GM12891 (cell line): Measurements from ENCODE around the gene MGAM2.

ENCODE experiments used
- DNase-seq: peaks from one replicate; pipeline ENCODE4 v3.0.0; 2011; ENCODE audit warnings: low spot score; ENCODE audit not compliant: insufficient read length
- FAIRE-seq: peaks from 2 replicates; lab custom pipeline; 2011; peaks lifted over from hg19 to GRCh38; lab: Jason Lieb, UNC
- PAX5 ChIP-seq: IDR thresholded peaks from 2 replicates; pipeline ENCODE4 v1.6.1; 2011; ENCODE audit warnings: low read length, moderate library complexity, mild to moderate bottlenecking; ENCODE audit not compliant: insufficient read depth, severe bottlenecking
- POLR2A ChIP-seq: IDR thresholded peaks from 2 replicates; pipeline ENCODE4 v1.6.1; 2011; ENCODE audit warnings: low read depth, low read length, control low read depth
- POLR2AphosphoS5 ChIP-seq: IDR thresholded peaks from 2 replicates; pipeline ENCODE4 v1.6.1; 2011; ENCODE audit warnings: low read depth, low read length, control low read depth
- POU2F2 ChIP-seq: IDR thresholded peaks from 2 replicates; pipeline ENCODE4 v1.6.1; 2011; ENCODE audit warnings: low read depth, mild to moderate bottlenecking, control low read depth, low read length, moderate library complexity
- SPI1 ChIP-seq: IDR thresholded peaks from 2 replicates; pipeline ENCODE4 v1.6.1; 2011; ENCODE audit warnings: low read depth, low read length, control low read depth
- TAF1 ChIP-seq: IDR thresholded peaks from 2 replicates; pipeline ENCODE4 v1.6.1; 2011; ENCODE audit warnings: low read depth, low read length, control low read depth

MGAM2 gene

GRCh38 chr7:142248166-142249160 lies 136.9 kb downstream of the MGAM2 start:
- no peak for DNase-seq
- no peak for FAIRE-seq
- TF ChIP-seq POLR2A (no peak), POLR2AphosphoS5 (no peak), PAX5 (no peak), POU2F2 (no peak), TAF1 (no peak), SPI1 (no peak)

GRCh38 chr7:142249918-142250317 lies 138.4 kb downstream of the MGAM2 start:
- FAIRE-seq (no peak), DNase-seq (no peak)
- no peak for TF ChIP-seq TAF1
- no peak for TF ChIP-seq PAX5
- TF ChIP-seq POLR2A: no peak
- no peak for TF ChIP-seq POU2F2
- no peak for TF ChIP-seq POLR2AphosphoS5
- no peak for TF ChIP-seq SPI1

GRCh38 chr7:142250705-142251104 lies 139.2 kb downstream of the MGAM2 start:
- FAIRE-seq: no peak
- no peak for TF ChIP-seq POU2F2
- no peak for DNase-seq

GRCh38 chr7:142257958-142258357 lies 146.4 kb downstream of the MGAM2 start, which contains the start of gene PRSS58:
PRSS58 (minus strand) TSS chr7:142258058; CDS start chr7:142257707, 351 bp downstream.
- FAIRE-seq (no peak), DNase-seq (no peak)
- TF ChIP-seq SPI1 (no peak), POLR2AphosphoS5 (no peak), POLR2A (no peak), TAF1 (no peak), POU2F2 (no peak), PAX5 (no peak)

- no peak for FAIRE-seq
- no peak for TF ChIP-seq POLR2AphosphoS5
- no peak for TF ChIP-seq SPI1
- TF ChIP-seq POU2F2: no peak
- no peak for TF ChIP-seq POLR2A
- TF ChIP-seq TAF1: no peak
- TF ChIP-seq PAX5: no peak
- DNase-seq: no peak
Measured at GRCh38 chr7:142263598-142264380, 152.3 kb downstream of the MGAM2 start.
